Medulla oblongata (tissue), 1 donor: ENCODE measurements around the gene ATIC.

Experiments
- DNase-seq: peaks from one replicate; pipeline ENCODE4 v3.0.0-alpha.2; 2015; ENCODE audit errors: extremely low spot score

ATIC gene

GRCh38 chr2:215376103-215376780, 64.4 kb downstream of the ATIC start:
- DNase-seq, result no peak

GRCh38 chr2:215377283-215377682, 65.4 kb downstream of the ATIC start:
- no peak for DNase-seq

- no peak for DNase-seq
Measured at GRCh38 chr2:215378045-215378444, 66.2 kb downstream of the ATIC start.

- no peak for DNase-seq
Measured at GRCh38 chr2:215379039-215379438, 67.2 kb downstream of the ATIC start.

GRCh38 chr2:215379948-215380347, 68.1 kb downstream of the ATIC start:
- no peak for DNase-seq

GRCh38 chr2:215380699-215381098, 68.8 kb downstream of the ATIC start:
- no peak for DNase-seq

- DNase-seq, result no peak
Measured at GRCh38 chr2:215382011-215382410, 70.2 kb downstream of the ATIC start.

GRCh38 chr2:215382480-215382879, 70.6 kb downstream of the ATIC start:
- DNase-seq, result no peak

GRCh38 chr2:215383652-215384279, 71.9 kb downstream of the ATIC start:
- no peak for DNase-seq

- DNase-seq, result no peak
Measured at GRCh38 chr2:215384710-215385109, 72.9 kb downstream of the ATIC start.

- no peak for DNase-seq
Measured at GRCh38 chr2:215386566-215386965, 74.7 kb downstream of the ATIC start.

- no peak for DNase-seq
Measured at GRCh38 chr2:215388002-215388728, 76.3 kb downstream of the ATIC start.

GRCh38 chr2:215390550-215390913, 78.7 kb downstream of the ATIC start:
- no peak for DNase-seq

GRCh38 chr2:215391531-215391930, 79.7 kb downstream of the ATIC start:
- no peak for DNase-seq

GRCh38 chr2:215392164-215392563, 80.3 kb downstream of the ATIC start:
- DNase-seq, result no peak

- no peak for DNase-seq
Measured at GRCh38 chr2:215392687-215393270, 80.9 kb downstream of the ATIC start.

GRCh38 chr2:215394102-215394805, 82.4 kb downstream of the ATIC start:
- DNase-seq, result peak; percentile 31

- no peak for DNase-seq
Measured at GRCh38 chr2:215395687-215396460, 84.0 kb downstream of the ATIC start.

- DNase-seq, result no peak
Measured at GRCh38 chr2:215396595-215397313, 84.9 kb downstream of the ATIC start.

GRCh38 chr2:215397632-215398341, 85.9 kb downstream of the ATIC start:
- no peak for DNase-seq
